GM21825 (cell line): ENCODE measurements around the gene SLC38A9.
"Not testable (repeated sequence)": the region's sequence is repeated elsewhere in the genome, so short reads cannot be mapped to it uniquely, and the experiment has no call there.

Experiments used
- ATAC-seq: cut with Tn5 transposase; IDR thresholded peaks from one replicate; pipeline ENCODE4 v1.9.1; 2021; ENCODE audit warnings: mild to moderate bottlenecking, moderate library complexity; ENCODE audit not compliant: unreplicated experiment

Gene SLC38A9, protein sequence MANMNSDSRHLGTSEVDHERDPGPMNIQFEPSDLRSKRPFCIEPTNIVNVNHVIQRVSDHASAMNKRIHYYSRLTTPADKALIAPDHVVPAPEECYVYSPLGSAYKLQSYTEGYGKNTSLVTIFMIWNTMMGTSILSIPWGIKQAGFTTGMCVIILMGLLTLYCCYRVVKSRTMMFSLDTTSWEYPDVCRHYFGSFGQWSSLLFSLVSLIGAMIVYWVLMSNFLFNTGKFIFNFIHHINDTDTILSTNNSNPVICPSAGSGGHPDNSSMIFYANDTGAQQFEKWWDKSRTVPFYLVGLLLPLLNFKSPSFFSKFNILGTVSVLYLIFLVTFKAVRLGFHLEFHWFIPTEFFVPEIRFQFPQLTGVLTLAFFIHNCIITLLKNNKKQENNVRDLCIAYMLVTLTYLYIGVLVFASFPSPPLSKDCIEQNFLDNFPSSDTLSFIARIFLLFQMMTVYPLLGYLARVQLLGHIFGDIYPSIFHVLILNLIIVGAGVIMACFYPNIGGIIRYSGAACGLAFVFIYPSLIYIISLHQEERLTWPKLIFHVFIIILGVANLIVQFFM

GRCh38 chr5:55712023-55712859 lies at the start of gene SLC38A9:
Gene SLC38A9, minus strand, starts transcription at chr5:55712324. Its CDS starts 14,366 bp downstream, at chr5:55697958.
- peak; percentile 100 for ATAC-seq

DNA sequence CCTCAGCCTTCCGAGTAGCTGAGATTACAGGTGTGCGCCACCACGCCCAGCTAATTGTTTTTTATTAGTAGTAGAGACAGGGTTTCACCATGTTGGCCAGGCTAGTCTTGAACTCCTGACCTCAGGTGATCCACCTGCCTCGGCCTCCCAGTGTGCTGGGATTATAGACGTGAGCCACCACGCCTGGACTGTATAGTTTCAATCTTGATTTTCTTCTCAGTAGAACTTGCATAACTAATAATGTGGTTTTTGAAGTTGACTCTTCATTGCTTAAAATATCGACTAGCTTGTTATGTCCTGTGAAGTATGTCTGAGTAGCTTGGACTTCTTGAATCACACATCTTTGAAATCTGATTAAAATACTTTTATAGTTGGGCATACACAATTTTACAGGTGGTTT lies 49.6 kb upstream of the SLC38A9 start:
- ATAC-seq, result not testable (repeated sequence)

DNA sequence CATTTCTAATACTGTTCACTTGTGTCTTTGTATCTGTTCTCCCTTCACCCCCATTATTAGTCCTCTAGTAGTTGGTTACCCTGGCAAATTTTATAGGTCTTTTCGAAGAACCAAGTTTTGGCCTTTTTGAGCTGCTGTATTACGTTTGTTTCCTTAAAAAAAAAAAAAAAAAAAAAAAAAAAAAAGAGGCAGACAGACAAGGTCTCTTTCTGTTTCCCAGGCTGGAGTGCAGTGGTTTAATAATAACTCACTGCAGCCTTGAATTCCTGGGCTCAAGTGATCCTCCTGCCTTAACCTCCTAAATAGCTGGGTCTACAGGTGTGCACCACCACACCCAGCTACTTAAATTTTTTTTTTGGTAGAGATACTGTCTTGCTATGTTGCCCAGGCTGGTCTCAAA lies 46.6 kb upstream of the SLC38A9 start:
- no peak for ATAC-seq

GRCh38 chr5:55758231-55758630 lies 46.1 kb upstream of the SLC38A9 start:
- ATAC-seq, result no peak

GRCh38 chr5:55750499-55750898 lies 38.4 kb upstream of the SLC38A9 start:
- no peak for ATAC-seq

- ATAC-seq, result no peak
Observed at GRCh38 chr5:55750063-55750462, 37.9 kb upstream of the SLC38A9 start.

GRCh38 chr5:55749387-55749786 lies 37.3 kb upstream of the SLC38A9 start:
- ATAC-seq, result no peak

DNA sequence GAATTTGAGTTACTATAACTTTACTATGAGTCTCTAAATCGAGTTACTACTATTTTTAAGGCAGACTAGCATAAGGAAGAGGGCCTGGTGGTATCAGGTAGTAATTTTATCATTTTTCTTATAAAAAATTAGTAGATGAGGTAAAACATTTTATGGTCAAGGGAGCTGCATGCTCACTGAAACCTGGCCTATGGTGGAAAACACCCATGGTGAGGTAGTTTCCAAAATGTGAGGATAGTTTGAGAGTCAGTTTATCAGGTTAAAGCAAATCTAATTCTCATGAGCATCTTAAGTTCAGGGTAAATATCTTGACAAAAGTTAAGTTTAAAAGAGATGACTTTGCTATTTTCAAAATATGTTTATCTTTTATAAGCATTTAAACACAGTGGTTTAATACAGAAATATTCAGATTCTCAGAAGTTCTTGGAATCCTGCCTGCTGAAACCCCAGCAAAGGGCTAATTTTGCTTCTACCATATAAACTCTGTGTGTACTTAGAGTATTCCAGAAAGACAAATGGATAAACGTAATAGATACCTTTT lies 35.7 kb upstream of the SLC38A9 start:
- no peak for ATAC-seq

- ATAC-seq, result no peak
Observed at GRCh38 chr5:55742778-55743177, 30.7 kb upstream of the SLC38A9 start.

DNA sequence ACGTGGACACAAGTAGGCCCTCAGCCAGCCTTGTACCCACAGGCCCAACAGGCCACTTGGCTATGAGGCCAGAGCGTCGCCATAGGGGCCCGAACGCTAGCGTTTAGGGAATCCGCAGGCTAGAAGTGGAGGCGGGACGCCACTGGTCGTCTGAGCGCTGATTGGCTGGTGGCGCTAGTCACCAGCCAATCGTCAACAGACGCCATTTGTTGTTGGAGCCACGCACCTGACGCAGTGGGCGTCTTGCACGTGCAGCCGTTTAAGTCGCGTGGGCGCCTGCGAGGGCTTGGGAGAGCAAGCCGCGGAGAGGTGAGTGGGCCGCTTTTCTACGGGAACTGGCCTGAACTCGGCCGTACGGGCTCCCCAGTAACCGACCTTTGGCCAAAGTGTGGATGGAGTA lies 25.7 kb upstream of the SLC38A9 start, which contains the start of gene DDX4:
TSS of gene DDX4 (plus strand) at position 269 of the 400 bp plus-strand sequence. CDS start 903 bp downstream, outside the sequence.
- ATAC-seq, result no peak

DNA sequence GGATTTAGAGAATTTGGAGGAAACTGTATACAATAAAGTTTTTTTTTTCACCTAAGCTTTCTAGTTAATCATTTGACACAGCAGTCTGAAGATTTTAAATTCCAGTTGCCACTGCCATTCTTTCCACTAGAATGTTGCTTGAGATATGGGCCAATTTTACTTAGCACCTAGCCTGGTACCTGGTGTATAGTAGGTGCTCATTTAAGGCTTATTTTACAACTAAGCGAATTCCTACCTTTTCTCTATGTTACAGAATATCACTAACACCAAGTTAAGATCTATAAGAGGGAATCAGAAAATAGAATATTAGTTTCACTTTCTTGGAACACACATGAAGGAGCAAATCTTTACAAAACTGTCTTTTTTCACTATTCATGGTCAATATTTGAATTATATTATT lies 22.5 kb upstream of the SLC38A9 start:
- ATAC-seq, result no peak

DNA sequence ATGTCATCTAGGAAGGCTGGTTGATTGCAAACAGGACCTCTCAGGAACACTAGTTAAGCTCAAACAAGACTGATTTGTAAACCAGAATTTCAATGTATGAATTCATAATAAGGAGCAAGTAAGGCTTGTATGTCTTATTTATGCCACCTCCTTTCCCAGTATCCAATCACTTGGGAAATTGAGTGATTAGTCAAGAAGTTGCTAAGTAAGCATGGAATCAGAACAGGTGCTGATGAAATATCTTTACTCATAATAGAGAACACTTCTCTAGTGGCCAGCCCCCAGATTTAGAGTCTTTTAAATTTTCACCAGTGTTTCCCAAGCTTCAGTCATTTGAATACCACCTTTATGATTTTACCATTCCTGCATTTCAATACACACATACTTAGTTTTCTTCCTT lies 20.5 kb upstream of the SLC38A9 start:
- no peak for ATAC-seq

GRCh38 chr5:55731848-55732247 lies 19.7 kb upstream of the SLC38A9 start:
- no peak for ATAC-seq

GRCh38 chr5:55724281-55724680 lies 12.2 kb upstream of the SLC38A9 start:
- ATAC-seq, result no peak

DNA sequence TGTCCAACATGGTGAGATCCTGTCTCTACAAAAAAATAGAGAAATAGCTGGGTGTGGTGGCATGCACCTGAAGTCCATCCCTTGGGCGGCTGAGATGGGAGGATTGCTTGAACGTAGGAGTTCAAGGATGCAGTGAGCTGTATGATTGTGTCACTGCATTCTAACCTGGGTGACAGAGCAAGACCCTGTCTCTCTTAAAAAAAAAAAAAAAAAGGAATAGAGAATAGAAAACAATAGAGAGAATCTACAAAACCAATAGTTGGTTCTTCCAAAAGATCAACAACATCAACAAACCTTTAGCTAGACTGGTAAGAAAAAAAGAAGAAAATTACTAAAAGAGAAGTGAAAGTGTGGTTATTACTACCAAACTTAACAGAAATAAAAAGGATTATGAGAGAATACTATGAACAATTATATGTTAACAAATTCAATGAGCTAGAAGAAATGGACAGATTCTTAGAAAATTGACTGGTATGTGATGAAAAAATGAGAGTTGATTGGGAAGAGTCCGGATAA lies 8.1 kb upstream of the SLC38A9 start:
- ATAC-seq, result no peak

- not testable (repeated sequence) for ATAC-seq
Observed at GRCh38 chr5:55719026-55719425, 6.9 kb upstream of the SLC38A9 start.

DNA sequence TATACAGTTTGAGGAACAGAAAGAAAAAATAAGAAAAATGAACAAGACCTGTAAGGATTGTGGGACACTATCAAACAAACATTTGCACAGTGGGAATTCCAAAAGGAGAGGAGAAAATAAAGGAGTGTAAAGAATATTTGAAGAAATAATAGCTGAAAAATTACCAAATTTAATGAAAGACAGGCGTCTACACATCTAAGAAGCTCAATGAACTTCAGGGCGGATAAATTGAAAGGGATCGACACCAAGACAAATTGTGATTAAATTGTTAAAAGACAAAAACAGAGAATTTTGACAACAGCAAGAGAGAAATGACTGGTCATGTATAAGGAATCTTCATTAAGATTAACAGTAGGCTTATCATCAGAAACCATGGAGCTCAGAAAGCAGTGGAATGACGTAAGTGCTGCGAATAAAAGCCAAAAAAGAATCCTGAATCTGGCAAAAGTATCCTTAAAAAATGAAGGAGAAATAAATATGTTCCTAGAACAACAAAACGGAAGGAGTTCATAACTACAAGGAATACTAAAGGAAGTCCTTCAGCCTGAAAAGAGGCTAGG lies 3.5 kb upstream of the SLC38A9 start:
- no peak for ATAC-seq

DNA sequence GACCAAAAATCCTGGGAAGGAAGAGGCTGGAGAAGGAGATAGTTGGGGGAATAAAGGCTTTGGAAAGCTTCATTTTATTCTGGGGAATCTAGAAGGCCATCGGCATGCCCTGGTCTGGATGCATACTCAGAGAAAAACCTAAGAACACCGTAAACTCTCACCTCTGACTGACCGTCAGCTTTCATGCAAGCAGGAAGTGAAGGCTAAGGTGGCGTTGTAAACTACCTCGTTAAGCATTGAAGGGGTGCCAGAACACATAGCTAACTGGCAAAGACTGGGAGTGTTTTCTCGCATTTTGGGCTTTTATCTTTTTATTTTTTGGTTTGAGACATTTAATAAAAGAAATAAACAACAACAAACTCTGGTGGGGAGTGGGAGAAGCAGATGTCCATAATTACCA lies 2.6 kb upstream of the SLC38A9 start:
- ATAC-seq, result no peak

DNA sequence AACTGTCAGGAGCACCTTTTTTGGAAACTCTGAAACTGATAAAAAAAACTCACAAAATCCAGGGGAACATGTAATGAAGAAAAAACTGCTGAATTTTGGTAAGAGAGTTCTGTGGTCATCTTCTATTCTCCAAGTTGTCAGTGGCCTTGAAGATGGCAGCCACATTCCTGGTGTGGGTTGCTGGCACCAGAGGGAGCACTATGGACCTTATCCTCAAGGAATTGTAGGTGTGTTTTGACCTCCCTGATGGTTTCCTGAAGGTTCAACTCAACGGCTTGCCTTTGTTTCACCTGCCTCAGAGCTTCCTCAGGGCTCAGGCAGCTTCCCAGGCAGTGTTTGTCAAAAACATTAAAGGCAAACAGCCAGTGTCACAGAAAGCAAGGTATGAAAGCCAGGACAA lies 2.2 kb upstream of the SLC38A9 start:
- no peak for ATAC-seq

DNA sequence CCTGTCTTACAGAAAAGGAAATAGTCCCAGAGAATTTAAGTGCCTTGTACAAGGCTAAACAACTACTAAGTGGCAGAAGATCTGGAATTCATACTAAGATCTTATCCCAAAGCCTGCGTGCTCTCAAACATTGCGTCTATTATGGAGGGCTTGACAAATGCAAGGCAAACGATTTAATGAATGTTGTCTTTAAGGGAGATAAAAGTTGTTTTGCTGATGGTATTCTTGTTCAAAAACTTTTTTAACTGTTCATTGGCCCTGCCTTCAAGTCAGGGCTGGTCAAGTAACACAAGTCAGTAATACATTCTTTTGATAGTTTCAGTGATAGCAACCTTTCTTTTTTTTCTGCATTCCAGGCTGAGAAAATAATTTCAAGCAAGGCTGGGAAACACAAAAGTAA lies 1.7 kb upstream of the SLC38A9 start:
- ATAC-seq, result no peak

- no peak for ATAC-seq
Observed at GRCh38 chr5:55711507-55712022, 559 bp downstream of the SLC38A9 start.
